Measurements from ENCODE around the gene PRRT2.
"Not testable (repeated sequence)": the region's sequence is repeated elsewhere in the genome, so short reads cannot be mapped to it uniquely, and the experiment has no call there.

The PRRT2 gene

GRCh38 chr16:29783094-29783953 lies 28.7 kb upstream of the PRRT2 start:
- not testable (repeated sequence) for H3K9me3 Mint-ChIP-seq; H3K4me3 Mint-ChIP-seq; H3K36me3 Mint-ChIP-seq (ENCODE audit: low read depth); H3K27ac Mint-ChIP-seq
- intact Hi-C loops (cut with micrococcal nuclease) = loop anchor here (5.0 kb wide), 1 partner anchor 36 kb away; the partner anchor contains the start of gene C16orf54
- H3K4me1 Mint-ChIP-seq (ENCODE audit: low read depth) = peaks cover 21% of the 10 kb centered on the region
- H3K27me3 Mint-ChIP-seq = peaks cover 12% of the 10 kb centered on the region

GRCh38 chr16:29784157-29784556 lies 27.8 kb upstream of the PRRT2 start:
- H3K4me1 Mint-ChIP-seq (ENCODE audit: low read depth) = peaks cover 26% of the 10 kb centered on the region
- H3K9me3 Mint-ChIP-seq = no peaks in the 10 kb centered on the region
- peaks cover 6% of the 10 kb centered on the region for H3K27me3 Mint-ChIP-seq
- no peak overlapping the region for H3K4me3 Mint-ChIP-seq
- H3K27ac Mint-ChIP-seq = no peak overlapping the region
- intact Hi-C loops (cut with micrococcal nuclease) = loop anchor here (5.0 kb wide), 1 partner anchor 37 kb away; the partner anchor contains the start of gene C16orf54
- no peaks in the 10 kb centered on the region for H3K36me3 Mint-ChIP-seq (ENCODE audit: low read depth)

- intact Hi-C loops (cut with micrococcal nuclease) = loop anchor here (5.0 kb wide), 1 partner anchor 38 kb away; the partner anchor contains the start of gene C16orf54
- Mint-ChIP-seq H3K27me3 (peaks cover 4% of the 10 kb centered on the region), H3K9me3 (no peaks in the 10 kb centered on the region), H3K27ac (peak overlapping the region; percentile 42), H3K4me1 (ENCODE audit: low read depth) (peaks cover 31% of the 10 kb centered on the region), H3K36me3 (ENCODE audit: low read depth) (no peaks in the 10 kb centered on the region), H3K4me3 (peak overlapping the region; percentile 42)
Measured at GRCh38 chr16:29784901-29785500, 27.0 kb upstream of the PRRT2 start.

- peaks cover 30% of the 10 kb centered on the region for H3K4me1 Mint-ChIP-seq (ENCODE audit: low read depth)
- intact Hi-C loops (cut with micrococcal nuclease); H3K27me3 Mint-ChIP-seq; H3K4me3 Mint-ChIP-seq; H3K36me3 Mint-ChIP-seq (ENCODE audit: low read depth); H3K9me3 Mint-ChIP-seq; H3K27ac Mint-ChIP-seq: not testable (repeated sequence)
Measured at GRCh38 chr16:29787155-29787554, 24.8 kb upstream of the PRRT2 start.

GRCh38 chr16:29789775-29790182 lies 22.2 kb upstream of the PRRT2 start:
- Mint-ChIP-seq H3K4me1 (ENCODE audit: low read depth) (peaks cover 50% of the 10 kb centered on the region), H3K36me3 (ENCODE audit: low read depth) (peaks cover 10% of the 10 kb centered on the region), H3K9me3 (no peaks in the 10 kb centered on the region), H3K27me3 (peaks cover 4% of the 10 kb centered on the region), H3K27ac (peak overlapping the region; percentile 77), H3K4me3 (peak overlapping the region; percentile 81)
- intact Hi-C loops (cut with micrococcal nuclease) = loop anchor here (1.0 to 5.0 kb wide), 3 partner anchors 16 to 62 kb away; partner anchors contain the start of gene PAGR1

- Mint-ChIP-seq H3K36me3 (ENCODE audit: low read depth) (peaks cover 10% of the 10 kb centered on the region), H3K4me1 (ENCODE audit: low read depth) (peaks cover 49% of the 10 kb centered on the region), H3K27ac (peak within 1 kb of the TSS; percentile 77), H3K27me3 (peaks cover 2% of the 10 kb centered on the region), H3K9me3 (no peaks in the 10 kb centered on the region), H3K4me3 (peak within 1 kb of the TSS; percentile 81)
- intact Hi-C loops (cut with micrococcal nuclease) = loop anchor here (1.0 to 5.0 kb wide), 3 partner anchors 15 to 63 kb away; partner anchors contain the start of gene PAGR1
Measured at GRCh38 chr16:29790183-29790948, 21.6 kb upstream of the PRRT2 start, which contains the start of gene KIF22. KIF22 (plus strand) TSS chr16:29790751; CDS start chr16:29790760, 9 bp downstream.

GRCh38 chr16:29790949-29791844 lies 20.8 kb upstream of the PRRT2 start:
- H3K36me3 Mint-ChIP-seq (ENCODE audit: low read depth) = peaks cover 10% of the 10 kb centered on the region
- peak overlapping the region; percentile 77 for H3K27ac Mint-ChIP-seq

GRCh38 chr16:29791845-29792807 lies 19.9 kb upstream of the PRRT2 start:
- Mint-ChIP-seq H3K9me3 (no peaks in the 10 kb centered on the region), H3K4me3 (no peak overlapping the region), H3K27ac (no peak overlapping the region), H3K27me3 (no peaks in the 10 kb centered on the region), H3K4me1 (ENCODE audit: low read depth) (peaks cover 45% of the 10 kb centered on the region), H3K36me3 (ENCODE audit: low read depth) (peaks cover 17% of the 10 kb centered on the region)
- intact Hi-C loops (cut with micrococcal nuclease) = loop anchor here (2.0 to 5.0 kb wide), 2 partner anchors 25 to 65 kb away; partner anchors contain the start of gene PAGR1

More at GRCh38 chr16:29790949-29791844, 20.8 kb upstream of the PRRT2 start:
- Mint-ChIP-seq H3K4me3 (peak overlapping the region; percentile 81), H3K27me3 (no peaks in the 10 kb centered on the region), H3K9me3 (no peaks in the 10 kb centered on the region), H3K4me1 (ENCODE audit: low read depth) (peaks cover 45% of the 10 kb centered on the region)
- intact Hi-C loops (cut with micrococcal nuclease) = loop anchor here (1.0 to 5.0 kb wide), 3 partner anchors 14 to 64 kb away; partner anchors contain the start of gene PAGR1

GRCh38 chr16:29793153-29793552 lies 18.8 kb upstream of the PRRT2 start:
- not testable (repeated sequence) for H3K9me3 Mint-ChIP-seq, H3K4me3 Mint-ChIP-seq, H3K27me3 Mint-ChIP-seq, H3K27ac Mint-ChIP-seq
- intact Hi-C loops (cut with micrococcal nuclease) = loop anchor here (5.0 kb wide), 1 partner anchor 66 kb away; no protein-coding TSS in a partner anchor
- Mint-ChIP-seq H3K4me1 (ENCODE audit: low read depth) (peaks cover 45% of the 10 kb centered on the region), H3K36me3 (ENCODE audit: low read depth) (peaks cover 27% of the 10 kb centered on the region)

GRCh38 chr16:29794231-29794710 lies 17.7 kb upstream of the PRRT2 start:
- no peak overlapping the region for H3K4me3 Mint-ChIP-seq
- no peaks in the 10 kb centered on the region for H3K9me3 Mint-ChIP-seq
- peaks cover 40% of the 10 kb centered on the region for H3K4me1 Mint-ChIP-seq (ENCODE audit: low read depth)
- H3K36me3 Mint-ChIP-seq (ENCODE audit: low read depth) = peaks cover 38% of the 10 kb centered on the region
- peak overlapping the region; percentile 40 for H3K27ac Mint-ChIP-seq
- H3K27me3 Mint-ChIP-seq = no peaks in the 10 kb centered on the region
- intact Hi-C loops (cut with micrococcal nuclease) = loop anchor here (5.0 kb wide), 1 partner anchor 67 kb away; no protein-coding TSS in a partner anchor

- intact Hi-C loops (cut with micrococcal nuclease) = no loop called here
- H3K27me3 Mint-ChIP-seq = no peaks in the 10 kb centered on the region
- peaks cover 75% of the 10 kb centered on the region for H3K36me3 Mint-ChIP-seq (ENCODE audit: low read depth)
- H3K27ac Mint-ChIP-seq = no peak overlapping the region
- H3K4me1 Mint-ChIP-seq (ENCODE audit: low read depth) = peaks cover 32% of the 10 kb centered on the region
- no peaks in the 10 kb centered on the region for H3K9me3 Mint-ChIP-seq
- H3K4me3 Mint-ChIP-seq = no peak overlapping the region
Measured at GRCh38 chr16:29802416-29802935, 9.5 kb upstream of the PRRT2 start.

Data from dendritic cell treated with granulocyte-macrophage colony-stimulating factor and Interleukin-4, amounts not matched to agents 40 ng/mL and 50 ng/mL, for 4 days (primary cell).